ENCODE measurements around the gene CAV2. TPM values are rescaled to one million over a fixed set of nuclear protein-coding genes. Genes with fewer than 3 reads are reported as not detected.

Gene CAV2
- total and polyA plus RNA-seq, 2 donors (not counting 1 experiment from before 2014, with no cell fraction given) = 119 to 288 TPM

- Histone ChIP-seq H3K79me2 (ENCODE audit: control insufficient read depth, insufficient read depth, low read length) (peaks cover 52% of the 10 kb centered on the region), H3K9ac (ENCODE audit: insufficient read depth, low read length) (no peak overlapping the region), H3K4me1 (ENCODE audit: control insufficient read depth, extremely low read depth, insufficient read depth, low read length) (peaks cover 5% of the 10 kb centered on the region), H3K4me3 (replicated peaks in 1 of 4; ENCODE audit: control extremely low read depth in 1 of 4, insufficient read depth in 1 of 4, low read depth in 3 of 4, low read length in 4 of 4) (no peak overlapping the region), H3K4me2 (ENCODE audit: extremely low read depth, insufficient read depth, low read length) (no peak overlapping the region), H3K27me3 (ENCODE audit: control insufficient read depth, insufficient read depth, low read length) (no peaks in the 10 kb centered on the region), H2AFZ (ENCODE audit: low read length) (no peak overlapping the region), H3K27ac (ENCODE audit: insufficient read depth, low read length) (no peak overlapping the region), H4K20me1 (ENCODE audit: control insufficient read depth, extremely low read depth, insufficient read depth, low read length) (no peaks in the 10 kb centered on the region), H3K9me3 (ENCODE audit: control insufficient read depth, insufficient read depth, low read depth, low read length) (no peaks in the 10 kb centered on the region), H3K36me3 (ENCODE audit: control insufficient read depth, insufficient read depth, low read length) (peaks cover 5% of the 10 kb centered on the region)
- TF ChIP-seq CTCF (conservative IDR thresholded peaks at IDR 0.05 in 1 of 2, IDR thresholded peaks at IDR 0.05 in 1 of 2; ENCODE audit: low read depth in 1 of 2, low read length in 2 of 2) (no peak), EZH2 (IDR thresholded peaks at IDR 0.05; ENCODE audit: low read length, missing control alignments) (no peak)
- DNase-seq (ENCODE audit: low read depth in 2 of 2) = no peak
Observed at GRCh38 chr7:116505278-116505677, 5.7 kb downstream of the CAV2 start.

- Histone ChIP-seq H3K27me3 (ENCODE audit: control insufficient read depth, insufficient read depth, low read length) (no peaks in the 10 kb centered on the region), H3K36me3 (ENCODE audit: control insufficient read depth, insufficient read depth, low read length) (peaks cover 5% of the 10 kb centered on the region), H2AFZ (ENCODE audit: low read length) (no peak overlapping the region), H3K9me3 (ENCODE audit: control insufficient read depth, insufficient read depth, low read depth, low read length) (no peaks in the 10 kb centered on the region), H3K4me3 (replicated peaks in 1 of 4; ENCODE audit: control extremely low read depth in 1 of 4, insufficient read depth in 1 of 4, low read depth in 3 of 4, low read length in 4 of 4) (no peak overlapping the region), H4K20me1 (ENCODE audit: control insufficient read depth, extremely low read depth, insufficient read depth, low read length) (no peaks in the 10 kb centered on the region), H3K4me1 (ENCODE audit: control insufficient read depth, extremely low read depth, insufficient read depth, low read length) (peaks cover 5% of the 10 kb centered on the region), H3K27ac (ENCODE audit: insufficient read depth, low read length) (no peak overlapping the region), H3K9ac (ENCODE audit: insufficient read depth, low read length) (no peak overlapping the region), H3K4me2 (ENCODE audit: extremely low read depth, insufficient read depth, low read length) (no peak overlapping the region), H3K79me2 (ENCODE audit: control insufficient read depth, insufficient read depth, low read length) (peaks cover 46% of the 10 kb centered on the region)
- DNase-seq (ENCODE audit: low read depth in 2 of 2) = no peak
- no peak for TF ChIP-seq EZH2 (IDR thresholded peaks at IDR 0.05; ENCODE audit: low read length, missing control alignments)
- TF ChIP-seq CTCF (conservative IDR thresholded peaks at IDR 0.05 in 1 of 2, IDR thresholded peaks at IDR 0.05 in 1 of 2; ENCODE audit: low read depth in 1 of 2, low read length in 2 of 2) = no peak
Observed at GRCh38 chr7:116505823-116506222, 6.3 kb downstream of the CAV2 start.

GRCh38 chr7:116509982-116510579, 10.5 kb downstream of the CAV2 start:
- Histone ChIP-seq H3K79me2 (ENCODE audit: control insufficient read depth, insufficient read depth, low read length) (peaks cover 9% of the 10 kb centered on the region), H3K9me3 (ENCODE audit: control insufficient read depth, insufficient read depth, low read depth, low read length) (no peaks in the 10 kb centered on the region), H2AFZ (ENCODE audit: low read length) (no peak overlapping the region), H3K36me3 (ENCODE audit: control insufficient read depth, insufficient read depth, low read length) (peaks cover 5% of the 10 kb centered on the region), H3K4me2 (ENCODE audit: extremely low read depth, insufficient read depth, low read length) (no peak overlapping the region), H3K27ac (ENCODE audit: insufficient read depth, low read length) (no peak overlapping the region), H3K4me3 (replicated peaks in 1 of 4; ENCODE audit: control extremely low read depth in 1 of 4, insufficient read depth in 1 of 4, low read depth in 3 of 4, low read length in 4 of 4) (no peak overlapping the region), H3K4me1 (ENCODE audit: control insufficient read depth, extremely low read depth, insufficient read depth, low read length) (peaks cover 4% of the 10 kb centered on the region), H4K20me1 (ENCODE audit: control insufficient read depth, extremely low read depth, insufficient read depth, low read length) (no peaks in the 10 kb centered on the region), H3K9ac (ENCODE audit: insufficient read depth, low read length) (no peak overlapping the region), H3K27me3 (ENCODE audit: control insufficient read depth, insufficient read depth, low read length) (no peaks in the 10 kb centered on the region)
- no peak for TF ChIP-seq CTCF (conservative IDR thresholded peaks at IDR 0.05 in 1 of 2, IDR thresholded peaks at IDR 0.05 in 1 of 2; ENCODE audit: low read depth in 1 of 2, low read length in 2 of 2)
- no peak for TF ChIP-seq EZH2 (IDR thresholded peaks at IDR 0.05; ENCODE audit: low read length, missing control alignments)
- DNase-seq (ENCODE audit: low read depth in 2 of 2) = peak in 1 of 2 donors; percentile 46
